Astrocyte (in vitro differentiated cells and primary cell): Measurements from ENCODE around the gene ECI1.

ENCODE experiments used
- EZH2 ChIP-seq: IDR thresholded peaks from 2 replicates; pipeline ENCODE4 v1.6.1; 2012; ENCODE audit warnings: mild to moderate bottlenecking, low read length, inconsistent platforms; ENCODE audit not compliant: insufficient read depth
- TF ChIP-seq, protein P1 (sequence below): IDR thresholded peaks from 2 replicates; pipeline ENCODE4 v1.5.1; 2011; ENCODE audit warnings: low read depth, mild to moderate bottlenecking, inconsistent platforms, low read length, moderate library complexity; ENCODE audit not compliant: insufficient read depth

DNA sequence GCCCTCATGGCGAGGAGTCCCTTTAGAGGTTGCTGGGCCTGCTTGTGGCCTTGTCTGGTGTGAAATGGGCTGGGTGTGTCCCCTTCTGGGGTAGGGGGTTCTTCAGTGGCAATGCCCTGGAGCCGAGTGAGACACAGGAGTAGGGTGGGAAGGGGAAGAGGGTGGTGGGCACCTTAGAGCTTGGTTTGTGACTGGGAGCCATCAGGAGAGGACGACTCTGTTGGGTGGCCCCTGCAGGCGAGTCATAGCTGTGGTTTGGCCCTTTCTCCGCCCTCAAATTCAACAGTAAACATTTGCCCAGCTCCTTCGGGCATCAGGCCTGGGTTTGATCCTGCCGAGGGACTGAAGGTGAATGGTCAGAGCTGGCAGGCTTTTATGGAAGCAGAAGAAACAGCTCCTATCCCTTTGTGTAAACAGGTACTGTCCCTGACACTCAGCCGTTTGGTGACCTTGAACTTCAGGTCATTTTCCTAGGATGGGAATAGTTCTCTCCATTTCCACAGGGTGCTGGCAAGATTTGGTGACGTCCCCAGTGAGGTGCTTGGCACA lies 25.1 kb downstream of the ECI1 start:
- TF ChIP-seq, protein P1, sequence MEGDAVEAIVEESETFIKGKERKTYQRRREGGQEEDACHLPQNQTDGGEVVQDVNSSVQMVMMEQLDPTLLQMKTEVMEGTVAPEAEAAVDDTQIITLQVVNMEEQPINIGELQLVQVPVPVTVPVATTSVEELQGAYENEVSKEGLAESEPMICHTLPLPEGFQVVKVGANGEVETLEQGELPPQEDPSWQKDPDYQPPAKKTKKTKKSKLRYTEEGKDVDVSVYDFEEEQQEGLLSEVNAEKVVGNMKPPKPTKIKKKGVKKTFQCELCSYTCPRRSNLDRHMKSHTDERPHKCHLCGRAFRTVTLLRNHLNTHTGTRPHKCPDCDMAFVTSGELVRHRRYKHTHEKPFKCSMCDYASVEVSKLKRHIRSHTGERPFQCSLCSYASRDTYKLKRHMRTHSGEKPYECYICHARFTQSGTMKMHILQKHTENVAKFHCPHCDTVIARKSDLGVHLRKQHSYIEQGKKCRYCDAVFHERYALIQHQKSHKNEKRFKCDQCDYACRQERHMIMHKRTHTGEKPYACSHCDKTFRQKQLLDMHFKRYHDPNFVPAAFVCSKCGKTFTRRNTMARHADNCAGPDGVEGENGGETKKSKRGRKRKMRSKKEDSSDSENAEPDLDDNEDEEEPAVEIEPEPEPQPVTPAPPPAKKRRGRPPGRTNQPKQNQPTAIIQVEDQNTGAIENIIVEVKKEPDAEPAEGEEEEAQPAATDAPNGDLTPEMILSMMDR, result no peak
- no peak for TF ChIP-seq EZH2
